HG02970 (cell line): Measurements from ENCODE around the gene POMP.
A peak's percentile ranks its signal among the peaks of the same experiment; 100 is the strongest.
"Not testable (repeated sequence)": the region's sequence is repeated elsewhere in the genome, so short reads cannot be mapped to it uniquely, and the experiment has no call there.

Experiments
- ATAC-seq: cut with Tn5 transposase; IDR thresholded peaks from one replicate; pipeline ENCODE4 v1.9.1; 2021; ENCODE audit warnings: mild to moderate bottlenecking, moderate library complexity, moderate number of reproducible peaks; ENCODE audit not compliant: unreplicated experiment, low FRiP score

POMP gene

GRCh38 chr13:28636677-28637317 is 22.1 kb upstream of the POMP start:
- ATAC-seq = peak; percentile 37

GRCh38 chr13:28637714-28638355 is 21.1 kb upstream of the POMP start:
- peak; percentile 47 for ATAC-seq

DNA sequence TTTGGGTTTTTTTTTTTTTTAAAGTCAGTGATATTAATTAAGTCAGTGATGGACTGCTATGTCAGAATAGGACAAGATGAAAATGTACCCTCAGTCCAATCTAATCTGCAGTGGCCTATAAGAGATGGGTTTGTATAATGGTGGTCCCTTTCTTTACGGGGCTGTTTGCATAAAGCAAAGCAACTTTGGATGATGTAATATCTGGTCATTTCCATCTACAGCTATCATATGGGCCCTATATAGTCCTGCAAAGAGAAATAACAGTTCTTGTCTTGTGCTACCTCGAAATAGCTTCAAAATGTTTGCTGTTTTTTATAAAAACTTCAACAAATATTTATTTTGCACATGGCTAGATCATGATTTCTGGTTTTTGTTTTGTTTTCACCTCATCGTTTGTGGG is 20.2 kb upstream of the POMP start:
- ATAC-seq = no peak

DNA sequence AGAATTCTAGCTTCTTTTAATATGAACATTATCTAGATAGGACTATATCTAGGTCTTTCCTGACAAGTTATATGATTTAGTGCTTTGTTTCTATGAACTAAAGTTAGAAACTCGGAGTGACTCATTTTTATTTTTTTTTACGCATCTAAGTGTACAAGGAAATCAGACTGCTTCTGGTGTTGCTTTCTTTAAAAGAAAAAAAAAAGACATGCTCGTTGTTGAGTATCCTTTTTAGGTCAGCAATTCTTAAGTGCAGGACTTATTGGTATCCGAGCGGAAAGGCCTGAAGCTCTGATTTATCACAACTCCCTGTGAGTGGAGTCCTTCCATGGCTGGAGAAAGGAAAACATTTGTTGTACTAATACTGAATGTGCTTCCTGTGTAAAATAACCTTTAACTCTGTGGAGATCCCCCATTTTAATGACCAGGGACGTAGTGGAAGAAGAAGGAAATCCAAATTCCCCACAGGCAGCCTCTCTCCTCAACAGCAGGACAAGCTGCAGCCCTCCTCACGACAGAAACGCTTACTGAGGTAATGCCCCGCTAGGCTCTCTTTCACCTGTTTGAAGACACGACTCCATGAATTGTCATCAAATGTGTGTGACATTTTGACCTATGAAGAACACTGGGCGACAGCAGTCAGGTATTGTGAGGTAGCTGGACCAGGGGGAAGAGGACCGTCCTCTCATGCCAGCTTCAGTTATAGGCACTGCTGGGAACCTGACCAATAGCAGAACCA is 17.9 kb upstream of the POMP start:
- ATAC-seq = no peak

DNA sequence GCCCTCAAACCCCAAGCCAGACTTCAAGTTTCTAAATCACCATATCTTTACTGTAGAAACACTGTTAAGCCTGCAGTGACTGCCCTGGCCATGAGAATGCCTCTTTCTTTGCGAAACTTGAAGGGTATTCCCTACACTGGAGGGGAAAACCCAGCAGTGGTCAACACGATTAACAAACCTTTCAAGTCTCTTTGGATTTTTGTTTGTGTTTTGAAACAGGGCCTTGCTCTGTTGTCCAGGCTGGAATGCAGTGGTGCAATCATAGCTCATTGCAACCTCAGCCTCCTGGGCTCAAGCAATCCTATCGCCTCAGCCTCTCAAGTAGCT is 17.4 kb upstream of the POMP start:
- no peak for ATAC-seq

- ATAC-seq = no peak
These were observed 8.6 kb upstream of the POMP start for GRCh38 chr13:28650284-28650683.

DNA sequence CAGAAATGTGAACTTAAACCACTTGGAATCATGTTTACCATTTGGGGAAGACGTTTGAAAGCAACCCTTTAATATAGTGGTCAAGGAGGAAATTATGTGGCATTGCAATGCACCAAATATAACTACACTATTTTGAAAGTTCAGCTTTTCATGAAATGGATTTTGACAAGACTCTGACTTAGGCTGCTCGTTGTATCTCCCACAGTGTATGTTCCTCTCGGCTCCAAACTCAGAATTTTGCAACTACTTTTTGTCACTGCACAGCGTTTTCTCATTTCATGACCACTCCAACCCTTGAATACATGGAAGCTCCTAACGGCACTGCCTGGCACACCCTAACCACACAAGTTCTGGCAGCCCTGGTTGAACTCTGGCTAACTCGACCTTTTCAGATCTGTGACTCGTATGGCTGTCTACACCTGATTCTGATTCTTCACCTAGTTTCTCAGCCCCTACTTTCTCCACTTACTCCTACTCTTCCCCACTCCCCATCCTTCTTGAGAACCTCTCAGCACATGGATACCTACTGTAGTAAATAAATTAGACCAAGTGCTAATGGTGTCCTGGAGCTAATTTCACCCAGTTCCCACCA is 7.0 kb upstream of the POMP start:
- ATAC-seq = no peak

GRCh38 chr13:28653111-28653510 is 5.8 kb upstream of the POMP start:
- ATAC-seq = no peak

DNA sequence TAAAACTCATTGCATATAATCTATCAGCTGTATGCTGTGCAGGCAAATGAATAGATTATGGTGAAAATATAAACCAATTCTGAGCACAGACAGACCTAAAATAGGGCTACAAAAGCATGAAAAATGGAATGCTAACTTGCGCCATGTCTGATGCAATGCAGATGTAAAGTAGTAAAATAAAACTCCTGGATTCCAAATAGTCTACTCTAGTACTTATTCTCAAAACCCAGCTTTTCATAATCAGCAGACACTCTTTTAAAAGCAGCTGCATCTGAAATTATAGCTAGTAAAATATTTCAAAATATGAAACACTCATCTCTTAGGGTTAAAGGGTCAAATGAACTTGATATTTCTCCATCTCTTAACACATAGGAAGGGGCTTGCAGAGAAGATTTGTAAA is 4.7 kb upstream of the POMP start:
- no peak for ATAC-seq

GRCh38 chr13:28655561-28655960 is 3.4 kb upstream of the POMP start:
- ATAC-seq = no peak

DNA sequence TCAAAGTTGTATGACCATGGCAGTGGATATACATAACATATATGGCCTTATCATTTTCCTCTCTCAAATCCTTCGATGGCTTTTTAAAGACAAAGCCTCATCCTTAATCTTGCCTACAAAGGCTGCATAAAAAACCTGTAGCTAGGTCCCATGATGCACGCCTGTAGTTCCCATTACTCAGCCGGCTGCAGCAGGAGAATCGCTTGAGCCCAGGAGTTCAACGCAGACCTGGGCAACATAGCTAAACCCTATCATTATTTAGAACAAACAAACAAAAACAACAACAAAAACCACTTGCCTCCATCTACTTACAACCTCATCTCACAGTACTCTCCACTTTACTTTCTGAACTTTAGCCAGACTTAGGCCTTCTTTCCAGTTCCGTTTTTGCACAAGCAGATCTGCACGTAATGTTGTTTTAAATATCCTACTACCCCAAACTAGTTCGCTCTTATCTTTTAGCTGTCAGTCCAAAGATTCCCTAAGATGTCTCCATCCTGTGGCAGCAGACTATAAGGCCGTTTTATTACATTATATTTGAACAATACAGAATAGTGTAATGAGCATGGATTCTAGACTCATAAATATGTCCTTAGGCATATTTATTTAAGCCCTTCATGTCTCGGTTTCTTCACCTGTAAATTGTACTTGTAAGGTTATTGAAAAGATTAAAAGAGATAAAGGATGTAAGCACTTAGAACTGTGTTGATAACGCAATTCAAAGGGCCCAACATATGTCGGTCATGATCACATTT is 969 bp upstream of the POMP start:
- ATAC-seq = no peak

DNA sequence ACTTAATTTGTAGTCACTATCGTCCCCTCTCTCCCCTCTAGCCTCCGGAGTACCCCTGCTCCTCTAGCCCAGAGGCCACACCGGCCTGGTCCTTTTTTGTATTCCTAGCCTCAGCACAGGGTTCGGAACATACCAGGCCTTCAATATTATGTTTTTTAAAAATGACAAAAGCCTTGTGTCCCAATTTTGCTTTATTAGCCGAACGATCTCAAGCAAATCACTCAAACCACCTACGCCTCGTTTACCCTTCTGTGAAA is 463 bp upstream of the POMP start:
- peak; percentile 6 for ATAC-seq

GRCh38 chr13:28659621-28659970 is 666 bp downstream of the POMP start:
- peak; percentile 21 for ATAC-seq

DNA sequence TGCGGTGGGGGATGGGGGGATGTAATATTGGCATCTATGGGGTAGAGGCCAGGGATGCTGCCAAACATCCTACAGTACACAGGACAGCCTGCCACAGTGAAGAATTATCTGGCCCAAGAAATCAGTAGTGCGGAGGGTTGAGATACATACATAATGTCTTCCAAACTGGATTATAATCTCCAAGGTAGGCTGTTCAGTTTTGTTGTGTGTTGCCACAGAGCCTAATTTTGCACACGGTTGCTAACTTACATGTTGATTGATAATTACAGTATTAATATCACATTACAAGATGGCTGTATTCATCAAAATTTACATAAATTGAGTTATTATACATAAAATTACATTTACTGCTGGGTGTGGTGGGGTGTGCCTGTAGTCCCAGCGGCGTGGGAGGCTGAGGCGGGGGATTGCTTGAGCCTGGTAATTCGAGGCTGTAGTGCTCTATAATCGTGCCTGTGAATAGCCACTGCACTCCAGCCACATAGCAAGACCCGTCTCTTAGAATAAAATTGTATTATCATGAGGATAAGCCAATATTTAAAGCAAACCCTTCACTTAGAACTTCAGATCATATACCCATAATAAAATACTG is 8.1 kb downstream of the POMP start:
- no peak for ATAC-seq

GRCh38 chr13:28671126-28671792 is 12.3 kb downstream of the POMP start:
- no peak for ATAC-seq

- ATAC-seq = no peak
These were observed 19.9 kb downstream of the POMP start for GRCh38 chr13:28678809-28679208.

DNA sequence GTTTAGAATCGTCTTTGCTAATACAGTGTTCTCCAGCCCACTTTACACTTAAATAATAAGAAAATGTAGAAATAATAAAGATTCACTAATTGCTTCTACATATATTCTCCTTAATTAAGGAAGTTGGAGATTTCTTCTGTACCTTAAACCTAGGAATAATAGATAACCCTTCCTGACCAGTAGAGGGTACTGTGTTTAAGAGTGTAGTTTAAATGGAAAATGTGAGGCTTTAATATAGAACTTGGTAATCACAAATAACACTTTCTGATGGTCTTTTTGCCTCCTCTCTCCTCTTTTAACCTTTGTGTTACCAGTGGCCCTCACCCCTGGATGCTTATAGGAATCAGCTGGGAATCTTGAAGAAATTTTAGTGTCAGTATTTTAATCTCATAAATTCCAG is 20.7 kb downstream of the POMP start:
- ATAC-seq = no peak

- no peak for ATAC-seq
These were observed 21.6 kb downstream of the POMP start for GRCh38 chr13:28680541-28680940.

- not testable (repeated sequence) for ATAC-seq
These were observed 24.2 kb downstream of the POMP start for GRCh38 chr13:28683169-28683568.

DNA sequence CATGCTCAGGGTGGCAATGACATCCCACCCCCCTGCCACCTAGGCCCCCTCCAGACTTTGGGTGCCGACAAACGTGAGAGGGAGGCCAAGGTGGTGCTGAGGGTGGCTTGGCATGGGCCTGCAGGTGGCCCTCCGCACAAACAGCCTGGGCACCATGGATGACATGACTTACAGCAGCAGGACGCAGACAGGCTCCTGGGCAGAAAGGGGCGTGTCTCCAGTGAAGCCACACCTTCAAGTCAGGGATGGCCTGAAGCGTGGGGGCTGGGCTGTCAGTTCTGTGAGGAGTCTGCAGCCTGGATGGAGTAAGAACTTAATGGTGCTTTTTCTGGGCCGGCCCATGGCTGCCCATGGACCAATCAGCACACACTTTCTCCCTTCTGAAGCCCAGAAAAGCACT is 25.3 kb downstream of the POMP start:
- no peak for ATAC-seq
